ENCODE results near the gene DNASE1L3.

DNASE1L3 gene

DNA sequence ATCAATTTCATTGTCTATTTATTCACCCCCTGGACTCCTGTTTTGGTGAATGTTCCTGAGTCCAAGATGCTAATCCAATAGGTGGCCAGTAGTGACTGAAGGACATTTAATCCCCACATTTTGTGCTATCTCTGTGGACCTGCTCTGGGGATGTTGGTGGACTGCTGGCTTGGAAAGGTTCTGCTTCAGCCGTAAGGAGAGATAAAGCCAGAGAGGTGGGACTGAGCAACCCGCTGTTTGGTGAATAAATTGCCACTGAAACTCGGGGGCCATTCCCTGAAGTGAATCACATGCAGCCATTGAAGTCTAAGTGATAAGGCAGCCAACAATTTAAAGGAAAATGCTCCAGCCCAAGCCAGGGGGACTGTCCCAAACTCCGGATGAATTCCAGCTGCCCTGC is 25.2 kb upstream of the DNASE1L3 start:
- H2AFZ ChIP-seq (ENCODE audit: low read length), result no peak overlapping the region
- H3K4me2 ChIP-seq (ENCODE audit: low read length), result no peak overlapping the region
- TF ChIP-seq, protein P1, sequence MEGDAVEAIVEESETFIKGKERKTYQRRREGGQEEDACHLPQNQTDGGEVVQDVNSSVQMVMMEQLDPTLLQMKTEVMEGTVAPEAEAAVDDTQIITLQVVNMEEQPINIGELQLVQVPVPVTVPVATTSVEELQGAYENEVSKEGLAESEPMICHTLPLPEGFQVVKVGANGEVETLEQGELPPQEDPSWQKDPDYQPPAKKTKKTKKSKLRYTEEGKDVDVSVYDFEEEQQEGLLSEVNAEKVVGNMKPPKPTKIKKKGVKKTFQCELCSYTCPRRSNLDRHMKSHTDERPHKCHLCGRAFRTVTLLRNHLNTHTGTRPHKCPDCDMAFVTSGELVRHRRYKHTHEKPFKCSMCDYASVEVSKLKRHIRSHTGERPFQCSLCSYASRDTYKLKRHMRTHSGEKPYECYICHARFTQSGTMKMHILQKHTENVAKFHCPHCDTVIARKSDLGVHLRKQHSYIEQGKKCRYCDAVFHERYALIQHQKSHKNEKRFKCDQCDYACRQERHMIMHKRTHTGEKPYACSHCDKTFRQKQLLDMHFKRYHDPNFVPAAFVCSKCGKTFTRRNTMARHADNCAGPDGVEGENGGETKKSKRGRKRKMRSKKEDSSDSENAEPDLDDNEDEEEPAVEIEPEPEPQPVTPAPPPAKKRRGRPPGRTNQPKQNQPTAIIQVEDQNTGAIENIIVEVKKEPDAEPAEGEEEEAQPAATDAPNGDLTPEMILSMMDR (IDR thresholded peaks at IDR 0.05; ENCODE audit: low read length), result no peak
- no peak for TF ChIP-seq EZH2 (IDR thresholded peaks at IDR 0.05; ENCODE audit: borderline replicate concordance, low read length)
- no peaks in the 10 kb centered on the region for H3K9me3 ChIP-seq (ENCODE audit: low read length)
- peaks cover 18% of the 10 kb centered on the region for H3K4me1 ChIP-seq (ENCODE audit: insufficient read depth, low read length, severe bottlenecking)
- no peaks in the 10 kb centered on the region for H3K36me3 ChIP-seq (ENCODE audit: insufficient read depth, low read length)
- no peaks in the 10 kb centered on the region for H4K20me1 ChIP-seq (ENCODE audit: insufficient read depth, low read length)
- H3K9ac ChIP-seq (ENCODE audit: low read length), result no peak overlapping the region
- H3K27me3 ChIP-seq (ENCODE audit: insufficient read depth, low read length), result no peaks in the 10 kb centered on the region; the same call in 1 of the 2 replicates
- no peak overlapping the region for H3K4me3 ChIP-seq (ENCODE audit: low read depth, low read length, poor library complexity, severe bottlenecking)
- H3K27ac ChIP-seq (ENCODE audit: low read depth, low read length, poor library complexity, severe bottlenecking), result no peak overlapping the region
- H3K9me2 ChIP-seq (ENCODE audit: low read depth, low read length), result no peaks in the 10 kb centered on the region
- no peaks in the 10 kb centered on the region for H3K79me2 ChIP-seq (ENCODE audit: insufficient read depth, low read length)
- H3F3A ChIP-seq (ENCODE audit: insufficient read depth, low read length), result no peaks in the 10 kb centered on the region

DNA sequence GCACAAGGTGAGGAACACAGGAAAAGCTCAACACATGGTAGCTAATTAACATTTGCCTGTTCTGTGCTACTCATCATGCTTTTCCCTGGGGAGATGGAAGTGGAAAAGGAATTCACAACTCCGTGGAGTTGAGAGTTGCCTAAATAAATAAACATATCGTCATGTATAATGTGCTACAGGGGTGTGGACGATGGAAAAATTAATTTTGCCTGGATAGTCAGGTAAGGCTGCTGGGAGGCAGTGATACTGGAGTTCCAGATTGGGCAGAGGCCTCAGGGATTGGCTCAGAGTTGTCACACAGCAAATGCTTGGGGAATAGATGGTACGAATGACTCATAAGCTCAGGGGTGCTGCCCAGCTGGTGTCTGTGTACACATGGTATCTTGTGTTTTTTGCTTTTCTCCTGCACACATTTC is 23.8 kb upstream of the DNASE1L3 start:
- Histone ChIP-seq H3K27me3 (ENCODE audit: insufficient read depth, low read length) (no peaks in the 10 kb centered on the region; the same call in 1 of the 2 replicates), H3F3A (ENCODE audit: insufficient read depth, low read length) (no peaks in the 10 kb centered on the region), H3K4me2 (ENCODE audit: low read length) (no peak overlapping the region), H3K79me2 (ENCODE audit: insufficient read depth, low read length) (no peaks in the 10 kb centered on the region), H3K27ac (ENCODE audit: low read depth, low read length, poor library complexity, severe bottlenecking) (no peak overlapping the region), H2AFZ (ENCODE audit: low read length) (no peak overlapping the region), H3K36me3 (ENCODE audit: insufficient read depth, low read length) (no peaks in the 10 kb centered on the region), H3K4me3 (ENCODE audit: low read depth, low read length, poor library complexity, severe bottlenecking) (no peak overlapping the region), H3K9ac (ENCODE audit: low read length) (no peak overlapping the region), H3K9me3 (ENCODE audit: low read length) (no peaks in the 10 kb centered on the region), H3K9me2 (ENCODE audit: low read depth, low read length) (no peaks in the 10 kb centered on the region), H3K4me1 (ENCODE audit: insufficient read depth, low read length, severe bottlenecking) (peaks cover 18% of the 10 kb centered on the region), H4K20me1 (ENCODE audit: insufficient read depth, low read length) (no peaks in the 10 kb centered on the region)
- no peak for TF ChIP-seq EZH2 (IDR thresholded peaks at IDR 0.05; ENCODE audit: borderline replicate concordance, low read length)
- TF ChIP-seq, protein P1 (IDR thresholded peaks at IDR 0.05; ENCODE audit: low read length), result no peak

DNA sequence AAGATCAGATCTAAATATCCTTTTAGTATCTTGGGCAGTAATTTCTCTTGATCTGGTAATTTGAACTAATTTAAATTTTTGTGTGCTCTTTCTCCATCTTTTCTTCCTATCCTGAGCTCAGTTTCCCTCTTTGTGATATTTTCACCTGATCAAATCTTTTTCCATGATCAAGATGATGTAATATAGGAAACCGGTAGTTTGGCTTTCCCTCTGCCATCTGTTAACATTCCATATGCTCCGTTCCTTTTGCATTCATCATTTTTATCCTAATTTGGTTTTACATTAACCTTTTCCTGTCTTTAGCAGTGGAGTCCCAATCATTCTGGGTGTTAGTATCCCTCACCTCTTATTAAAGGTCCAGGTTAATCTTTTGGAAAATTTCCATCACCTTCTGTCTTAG is 20.9 kb upstream of the DNASE1L3 start:
- Histone ChIP-seq H3K9ac (ENCODE audit: low read length) (no peak overlapping the region), H3K36me3 (ENCODE audit: insufficient read depth, low read length) (no peaks in the 10 kb centered on the region), H3K27me3 (ENCODE audit: insufficient read depth, low read length) (no peaks in the 10 kb centered on the region; the same call in 1 of the 2 replicates), H3K9me2 (ENCODE audit: low read depth, low read length) (no peaks in the 10 kb centered on the region), H3K4me2 (ENCODE audit: low read length) (no peak overlapping the region), H3K27ac (ENCODE audit: low read depth, low read length, poor library complexity, severe bottlenecking) (no peak overlapping the region), H3K4me3 (ENCODE audit: low read depth, low read length, poor library complexity, severe bottlenecking) (no peak overlapping the region), H3F3A (ENCODE audit: insufficient read depth, low read length) (no peaks in the 10 kb centered on the region), H4K20me1 (ENCODE audit: insufficient read depth, low read length) (no peaks in the 10 kb centered on the region), H2AFZ (ENCODE audit: low read length) (no peak overlapping the region), H3K9me3 (ENCODE audit: low read length) (no peaks in the 10 kb centered on the region), H3K79me2 (ENCODE audit: insufficient read depth, low read length) (no peaks in the 10 kb centered on the region), H3K4me1 (ENCODE audit: insufficient read depth, low read length, severe bottlenecking) (peaks cover 3% of the 10 kb centered on the region)
- no peak for TF ChIP-seq EZH2 (IDR thresholded peaks at IDR 0.05; ENCODE audit: borderline replicate concordance, low read length)
- TF ChIP-seq, protein P1 (IDR thresholded peaks at IDR 0.05; ENCODE audit: low read length), result no peak
